H1 (cell line): ENCODE results near the gene BRPF3. TPM values are rescaled to one million over a fixed set of nuclear protein-coding genes. Genes with fewer than 3 reads are reported as not detected.

Experiments
- CTCF ChIA-PET: fragments of 300-600 bp; sonication (Branson Sonifier 250); formaldehyde crosslinking; loops from one replicate; lab custom pipeline; 2021; ENCODE audit not compliant: partially characterized antibody; lab: Charles Lee
- POLR2A ChIA-PET: fragments of 300-600 bp; sonication (Branson Sonifier 250); formaldehyde crosslinking; loops from one replicate; lab custom pipeline; 2021; ENCODE audit warnings: inconsistent platforms; ENCODE audit not compliant: partially characterized antibody; lab: Charles Lee
- DNase-seq, 2 experiments: peaks; one replicate each; pipeline versions ENCODE4 v3.0.0 to v3.0.0-alpha.2; 2010 to 2022; ENCODE audit warnings: low spot score in 2 of 2, low read depth in 1 of 2, mixed read lengths in 1 of 2
- FAIRE-seq: peaks from 2 replicates; lab custom pipeline; 2011; peaks lifted over from hg19 to GRCh38; lab: Jason Lieb, UNC
- H2AFZ ChIP-seq: 2 replicates; pipeline ENCODE4 v1.8.1; 2012; ENCODE audit warnings: low read length, inconsistent platforms
- H2AK5ac ChIP-seq: 2 replicates; pipeline ENCODE4 v1.6.1; 2013; ENCODE audit warnings: low read depth, low read length
- H2BK120ac ChIP-seq: replicated peaks from 2 replicates; pipeline ENCODE3; 2013; ENCODE audit warnings: low read depth, low read length, inconsistent platforms
- H2BK12ac ChIP-seq: 2 replicates; pipeline ENCODE4 v1.6.1; 2013; ENCODE audit warnings: low read depth, low read length
- H2BK15ac ChIP-seq: 2 replicates; pipeline ENCODE4 v1.6.1; 2013; ENCODE audit warnings: low read length
- H2BK20ac ChIP-seq: 2 replicates; pipeline ENCODE4 v1.6.1; 2013; ENCODE audit warnings: low read length
- H2BK5ac ChIP-seq: 2 replicates; pipeline ENCODE4 v1.6.1; 2013; ENCODE audit warnings: low read depth, low read length
- H3K14ac ChIP-seq: 2 replicates; pipeline ENCODE4 v1.6.1; 2013; ENCODE audit warnings: inconsistent platforms; ENCODE audit not compliant: insufficient read length
- H3K18ac ChIP-seq: 2 replicates; pipeline ENCODE4 v1.6.1; 2013; ENCODE audit warnings: low read length; ENCODE audit errors: extremely low read depth
- H3K23ac ChIP-seq: 2 replicates; pipeline ENCODE4 v1.6.1; 2013; ENCODE audit warnings: inconsistent platforms; ENCODE audit not compliant: insufficient read length
- H3K23me2 ChIP-seq: 2 replicates; pipeline ENCODE4 v1.6.1; 2013; ENCODE audit warnings: low read depth, low read length
- H3K27ac ChIP-seq: 2 replicates; pipeline ENCODE4 v1.6.1; 2011; ENCODE audit warnings: low read depth, low read length, inconsistent platforms
- H3K27me3 ChIP-seq, 4 experiments: replicated peaks in 1 of 4; 1 replicate in 1 of 4; 2 replicates in 3 of 4; pipeline versions ENCODE4 v1.6.1 to v1.8.1; 2011 to 2013; ENCODE audit warnings: low read length in 3 of 4, mild to moderate bottlenecking in 3 of 4, inconsistent platforms in 2 of 4, mixed read lengths in 2 of 4, moderate library complexity in 1 of 4; ENCODE audit not compliant: control insufficient read depth in 3 of 4, insufficient read depth in 3 of 4; ENCODE audit errors: extremely low read depth in 1 of 4
- H3K36me3 ChIP-seq, 4 experiments: 2 replicates each; pipeline versions ENCODE4 v1.6.1 to v1.8.1; 2011 to 2013; ENCODE audit warnings: mild to moderate bottlenecking in 4 of 4, low read length in 3 of 4, moderate library complexity in 2 of 4, control low read depth in 1 of 4, inconsistent platforms in 1 of 4; ENCODE audit not compliant: insufficient read depth in 4 of 4, control insufficient read depth in 2 of 4
- H3K4ac ChIP-seq: replicated peaks from 2 replicates; pipeline ENCODE3; 2013; ENCODE audit warnings: low read length, low read depth, mixed read lengths, inconsistent platforms; ENCODE audit not compliant: insufficient read length
- H3K4me1 ChIP-seq, 4 experiments: replicated peaks in 1 of 4; 1 replicate in 1 of 4; 2 replicates in 3 of 4; pipeline versions ENCODE4 v1.6.1 to v1.8.1; 2011 to 2013; ENCODE audit warnings: low read length in 3 of 4, inconsistent platforms in 2 of 4, mixed read lengths in 1 of 4; ENCODE audit not compliant: insufficient read depth in 4 of 4, control insufficient read depth in 3 of 4
- H3K4me2 ChIP-seq, 2 experiments: 2 replicates each; pipeline versions ENCODE4 v1.6.1 to v1.8.1; 2011 to 2013; ENCODE audit warnings: low read depth in 2 of 2, low read length in 2 of 2, control low read depth in 1 of 2, inconsistent platforms in 1 of 2, mild to moderate bottlenecking in 1 of 2; ENCODE audit not compliant: insufficient read depth in 1 of 2
- H3K4me3 ChIP-seq, 4 experiments: fragments of 200-600, 300-600 bp in 1 of 4; sonication (generic), shearing (Covaris generic), sonication (Bioruptor Twin) in 1 of 4; 2 replicates each; pipeline versions ENCODE4 v1.5.1 to v1.8.1; 2011 to 2016; ENCODE audit warnings: low read length in 4 of 4, low read depth in 3 of 4, control low read depth in 2 of 4, inconsistent platforms in 2 of 4, mild to moderate bottlenecking in 2 of 4, mixed read lengths in 1 of 4, moderate library complexity in 1 of 4; ENCODE audit not compliant: insufficient read depth in 2 of 4; ENCODE audit errors: extremely low read depth in 1 of 4
- H3K56ac ChIP-seq: replicated peaks from 2 replicates; pipeline ENCODE3; 2013; ENCODE audit warnings: low read depth, mild to moderate bottlenecking, mixed read lengths, low read length, inconsistent platforms; ENCODE audit not compliant: insufficient read length
- H3K79me1 ChIP-seq: 2 replicates; pipeline ENCODE4 v1.6.1; 2013; ENCODE audit warnings: low read depth, low read length, control low read depth
- H3K79me2 ChIP-seq, 2 experiments: 2 replicates each; pipeline versions ENCODE4 v1.6.1 to v1.8.1; 2012 to 2013; ENCODE audit warnings: low read length in 2 of 2, mild to moderate bottlenecking in 2 of 2, inconsistent platforms in 1 of 2; ENCODE audit not compliant: insufficient read depth in 2 of 2, control insufficient read depth in 1 of 2
- H3K9ac ChIP-seq, 4 experiments: replicated peaks in 1 of 4; 1 replicate in 1 of 4; 2 replicates in 3 of 4; pipeline versions ENCODE4 v1.6.1 to v1.8.1; 2011 to 2013; ENCODE audit warnings: low read depth in 3 of 4, low read length in 3 of 4, control low read depth in 2 of 4, mild to moderate bottlenecking in 2 of 4, moderate library complexity in 2 of 4, inconsistent platforms in 1 of 4; ENCODE audit errors: extremely low read depth in 1 of 4
- H3K9me3 ChIP-seq, 2 experiments: 2 replicates each; pipeline versions ENCODE4 v1.6.1 to v1.8.1; 2012 to 2013; ENCODE audit warnings: mild to moderate bottlenecking in 2 of 2, moderate library complexity in 2 of 2, control low read depth in 1 of 2, inconsistent platforms in 1 of 2, low read depth in 1 of 2, low read length in 1 of 2, mixed read lengths in 1 of 2; ENCODE audit not compliant: insufficient read depth in 2 of 2
- H4K20me1 ChIP-seq, 2 experiments: replicated peaks in 1 of 2; 2 replicates each; pipeline versions ENCODE3 to v1.8.1; 2011 to 2013; ENCODE audit warnings: inconsistent platforms in 2 of 2, low read length in 2 of 2, mild to moderate bottlenecking in 1 of 2; ENCODE audit not compliant: insufficient read depth in 2 of 2, control insufficient read depth in 1 of 2
- H4K5ac ChIP-seq: 2 replicates; pipeline ENCODE4 v1.6.1; 2013; ENCODE audit warnings: low read length, low read depth, mixed read lengths, inconsistent platforms; ENCODE audit not compliant: insufficient read length
- H4K8ac ChIP-seq: 2 replicates; pipeline ENCODE4 v1.8.0; 2013; ENCODE audit warnings: mild to moderate bottlenecking, moderate library complexity, low read length, inconsistent platforms; ENCODE audit not compliant: insufficient read depth; ENCODE audit errors: extremely low read depth
- H4K91ac ChIP-seq: replicated peaks from 2 replicates; pipeline ENCODE3; 2013; ENCODE audit warnings: low read length, mixed read lengths, inconsistent platforms; ENCODE audit not compliant: insufficient read length
- BACH1 ChIP-seq: IDR thresholded peaks from 2 replicates; pipeline ENCODE4 v1.6.1; 2012; ENCODE audit warnings: low read length, improper control_type of control experiment
- BRCA1 ChIP-seq: IDR thresholded peaks from 2 replicates; pipeline ENCODE4 v1.6.1; 2012; ENCODE audit warnings: low read depth, low read length, improper control_type of control experiment
- CEBPB ChIP-seq: IDR thresholded peaks from 2 replicates; pipeline ENCODE4 v1.6.1; 2012; ENCODE audit warnings: low read depth, low read length
- CTBP2 ChIP-seq: IDR thresholded peaks from 2 replicates; pipeline ENCODE4 v1.7.0; 2011; ENCODE audit warnings: borderline replicate concordance, mild to moderate bottlenecking, moderate library complexity, mixed read lengths, low read length; ENCODE audit not compliant: insufficient read depth, insufficient read length
- EGR1 ChIP-seq: IDR thresholded peaks from 2 replicates; pipeline ENCODE4 v1.6.1; 2011; ENCODE audit warnings: low read depth, low read length, borderline replicate concordance
- GABPA ChIP-seq: IDR thresholded peaks from 2 replicates; pipeline ENCODE4 v1.6.1; 2011; ENCODE audit warnings: mild to moderate bottlenecking, low read length, moderate library complexity, borderline replicate concordance; ENCODE audit not compliant: insufficient read depth
- JUN ChIP-seq: IDR thresholded peaks from 2 replicates; pipeline ENCODE4 v1.6.1; 2011; ENCODE audit warnings: low read depth, mild to moderate bottlenecking, improper control_type of control experiment, low read length
- JUND ChIP-seq: IDR thresholded peaks from 2 replicates; pipeline ENCODE4 v1.6.1; 2011; ENCODE audit warnings: mild to moderate bottlenecking, improper control_type of control experiment, low read length
- KDM5A ChIP-seq: fragments of 200-600 bp; IDR thresholded peaks from 2 replicates; pipeline ENCODE4 v1.7.1; 2012; ENCODE audit warnings: mild to moderate bottlenecking, low read length, inconsistent platforms, mixed read lengths
- POLR2AphosphoS5 ChIP-seq: IDR thresholded peaks from 2 replicates; pipeline ENCODE4 v1.6.1; 2011; ENCODE audit warnings: low read depth, low read length
- POU5F1 ChIP-seq: IDR thresholded peaks from 2 replicates; pipeline ENCODE4 v1.6.1; 2011; ENCODE audit warnings: low read depth, mild to moderate bottlenecking, low read length, moderate library complexity
- RXRA ChIP-seq: IDR thresholded peaks from 2 replicates; pipeline ENCODE4 v1.6.1; 2011; ENCODE audit warnings: low read depth, mild to moderate bottlenecking, low read length, moderate library complexity; ENCODE audit not compliant: insufficient read depth
- SP1 ChIP-seq: IDR thresholded peaks from 2 replicates; pipeline ENCODE4 v1.6.1; 2011; ENCODE audit warnings: low read depth, low read length
- TAF1 ChIP-seq: IDR thresholded peaks from 2 replicates; pipeline ENCODE4 v1.6.1; 2011; ENCODE audit warnings: mild to moderate bottlenecking, low read depth, low read length
- ZNF274 ChIP-seq: IDR thresholded peaks from 2 replicates; pipeline ENCODE4 v1.7.0; 2012; ENCODE audit warnings: low read length, borderline replicate concordance; ENCODE audit errors: extremely low read depth
- WGBS, 2 experiments: shearing (Covaris generic) in 1 of 2; methylation state at CpG; one replicate each; pipeline versions ENCODE4 v1.1.6 to v1.1.7; 2013 to 2015; ENCODE audit warnings: low lambda C conversion rate in 2 of 2, mixed read lengths in 2 of 2, inconsistent platforms in 1 of 2, low coverage in 1 of 2, missing lambda C conversion rate in 1 of 2; ENCODE audit not compliant: insufficient replicate concordance in 2 of 2, insufficient coverage in 1 of 2, insufficient read length in 1 of 2; ENCODE audit errors: extremely low coverage in 1 of 2, missing lambda C conversion rate in 1 of 2; 5-methylcytosine and 5-hydroxymethylcytosine counted together
- polyA plus RNA-seq, 7 experiments: library from polyadenylated mRNA; depleted of rRNA in 3 of 7; stranded (reverse) in 5 of 7; unstranded in 2 of 7; fragments of >200 nt in 5 of 7; fragments of 200-250 nt in 2 of 7; gene quantifications; 1 replicate in 5 of 7; 2 replicates in 1 of 7; 4 replicates in 1 of 7; pipeline versions ENCODE4 v1.2.1 to v1.2.3, GENCODE V29; 2011 to 2013; ENCODE audit warnings: missing spikeins in 2 of 7, mixed read lengths in 2 of 7
- total RNA-seq: library from RNA; stranded (reverse); fragmentation: NEBNext Ultra II Directional; extraction: Animal tissue kit (Norgen Biotek cat#: 25700); gene quantifications from 2 replicates; pipeline ENCODE4 v1.2.1, GENCODE V29; 2021

The BRPF3 gene
- total and polyA plus RNA-seq, 2 of the 8 experiments (the other 6 are each of a cell fraction or from before 2014, with no cell fraction given), result 26.0 to 37.5 TPM

GRCh38 chr6:36154286-36154685 is 42.3 kb upstream of the BRPF3 start:
- CTCF ChIA-PET, result interaction anchor here (0.7 kb wide), 1 partner anchor 71 kb away, joined by 3 read pairs; no protein-coding TSS in a partner anchor
- Histone ChIP-seq H2AFZ (no peak overlapping the region), H3K79me2 (no peaks in the 10 kb centered on the region), H2BK12ac (no peak overlapping the region), H3K23me2 (no peaks in the 10 kb centered on the region; the same call in 1 of the 2 replicates), H3K79me1 (no peaks in the 10 kb centered on the region), H3K56ac (no peak overlapping the region), H3K23ac (no peak overlapping the region), H3K36me3 (no peaks in the 10 kb centered on the region), H3K27me3 (no peaks in the 10 kb centered on the region), H2BK20ac (no peak overlapping the region), H4K8ac (no peak overlapping the region), H3K18ac (no peak overlapping the region), H3K4me1 (no peaks in the 10 kb centered on the region), H2AK5ac (no peak overlapping the region), H3K27ac (no peak overlapping the region), H4K91ac (no peak overlapping the region), H3K4me3 (no peak overlapping the region), H2BK15ac (no peak overlapping the region), H3K14ac (no peak overlapping the region), H3K9me3 (peaks cover 0 to 5% of the 10 kb centered on the region in 2 experiments; a peak in 1 of 4 replicates), H2BK5ac (no peak overlapping the region), H2BK120ac (no peak overlapping the region), H4K5ac (no peak overlapping the region), H3K9ac (no peak overlapping the region), H3K4ac (no peak overlapping the region), H4K20me1 (no peaks in the 10 kb centered on the region), H3K4me2 (no peak overlapping the region)
- POLR2A ChIA-PET, result no interaction called here
- TF ChIP-seq GABPA (no peak), RXRA (no peak), SP1 (no peak), ZNF274 (no peak), JUND (no peak), POLR2AphosphoS5 (no peak), KDM5A (no peak), JUN (no peak), TAF1 (no peak), BRCA1 (no peak), CEBPB (no peak), EGR1 (no peak), CTBP2 (no peak), BACH1 (no peak), POU5F1 (no peak)
- DNase-seq (no peak), FAIRE-seq (no peak)
- WGBS, 2 experiments, result 83% methylated on average over 2 of the region's 2 CpGs; no CpG with 5 or more reads in 1 of the 2 experiments
